ENCODE results near the gene ABHD16B.

DNA sequence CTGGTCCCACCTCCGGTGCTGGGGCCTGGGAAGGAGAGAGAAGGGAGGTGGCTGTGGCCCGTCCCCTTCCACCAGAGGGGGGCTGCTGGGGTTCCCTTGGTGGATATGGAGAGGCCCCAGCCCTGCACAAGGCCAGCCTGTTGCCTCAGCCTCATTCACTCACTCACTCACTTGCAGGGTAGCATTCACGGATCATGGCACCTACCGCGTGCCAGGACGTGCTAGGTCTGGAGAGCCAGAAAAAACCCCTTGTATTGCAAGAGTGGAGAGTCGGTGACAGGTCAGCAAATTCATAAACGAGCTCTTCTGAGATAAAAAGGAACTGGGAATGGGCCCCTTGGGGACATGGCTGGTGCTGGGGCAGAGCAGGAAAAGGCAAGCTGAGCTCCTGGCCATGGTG, 23.8 kb upstream of the ABHD16B start:
- TF ChIP-seq TCF7 (IDR thresholded peaks at IDR 0.05; ENCODE audit: borderline replicate concordance) (no peak), CTCF (IDR thresholded peaks at IDR 0.05 in 2 of 3, conservative IDR thresholded peaks at IDR 0.05 in 1 of 3; ENCODE audit: control insufficient read depth in 2 of 3, extremely low read depth in 1 of 3, insufficient read depth in 1 of 3, low read depth in 3 of 3, low read length in 3 of 3) (no peak), BCL11A (IDR thresholded peaks at IDR 0.05; ENCODE audit: low read depth, low read length) (no peak)
